ENCODE data around the gene BPIFB1.

BPIFB1 gene

DNA sequence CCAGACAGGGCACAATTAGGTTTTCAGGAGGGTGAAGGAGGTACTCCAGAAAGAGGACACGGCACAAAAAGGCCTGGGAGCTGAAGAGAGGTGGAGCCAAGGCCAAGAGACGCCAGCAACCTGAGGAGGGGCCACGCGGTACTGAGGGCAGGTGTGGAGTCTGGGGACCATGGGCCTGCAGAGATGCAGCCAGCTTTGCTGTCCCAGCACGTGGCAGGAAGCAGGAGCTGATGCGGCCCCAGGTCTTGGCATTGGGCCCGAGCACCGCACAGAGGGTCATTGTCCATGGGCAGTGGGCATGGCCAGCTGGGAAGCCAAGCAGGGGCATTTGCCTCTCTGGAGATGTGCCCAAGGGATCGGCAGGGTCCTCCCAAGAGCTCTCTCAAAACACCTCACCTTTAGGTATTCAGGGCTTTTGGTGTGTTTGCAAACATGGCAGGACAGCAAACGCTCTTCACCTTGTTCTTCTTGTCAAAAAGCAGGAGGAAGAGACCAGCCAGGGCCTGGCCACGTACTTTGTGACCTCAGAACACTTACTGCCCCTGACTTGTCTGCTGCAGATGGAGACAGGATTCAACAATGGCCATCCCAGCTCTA, 1.4 kb upstream of the BPIFB1 start:
- Histone ChIP-seq H3K4me3 (replicated peaks; ENCODE audit: insufficient read depth, low read length) (no peak overlapping the region), H3K27ac (replicated peaks) (no peak overlapping the region), H3K27me3 (ENCODE audit: insufficient read depth, poor library complexity, severe bottlenecking) (no peaks in the 10 kb centered on the region)
- no peak for DNase-seq (ENCODE audit: low read depth in 1 of 2, low spot score in 1 of 2)
- TF ChIP-seq, protein P1, sequence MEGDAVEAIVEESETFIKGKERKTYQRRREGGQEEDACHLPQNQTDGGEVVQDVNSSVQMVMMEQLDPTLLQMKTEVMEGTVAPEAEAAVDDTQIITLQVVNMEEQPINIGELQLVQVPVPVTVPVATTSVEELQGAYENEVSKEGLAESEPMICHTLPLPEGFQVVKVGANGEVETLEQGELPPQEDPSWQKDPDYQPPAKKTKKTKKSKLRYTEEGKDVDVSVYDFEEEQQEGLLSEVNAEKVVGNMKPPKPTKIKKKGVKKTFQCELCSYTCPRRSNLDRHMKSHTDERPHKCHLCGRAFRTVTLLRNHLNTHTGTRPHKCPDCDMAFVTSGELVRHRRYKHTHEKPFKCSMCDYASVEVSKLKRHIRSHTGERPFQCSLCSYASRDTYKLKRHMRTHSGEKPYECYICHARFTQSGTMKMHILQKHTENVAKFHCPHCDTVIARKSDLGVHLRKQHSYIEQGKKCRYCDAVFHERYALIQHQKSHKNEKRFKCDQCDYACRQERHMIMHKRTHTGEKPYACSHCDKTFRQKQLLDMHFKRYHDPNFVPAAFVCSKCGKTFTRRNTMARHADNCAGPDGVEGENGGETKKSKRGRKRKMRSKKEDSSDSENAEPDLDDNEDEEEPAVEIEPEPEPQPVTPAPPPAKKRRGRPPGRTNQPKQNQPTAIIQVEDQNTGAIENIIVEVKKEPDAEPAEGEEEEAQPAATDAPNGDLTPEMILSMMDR (IDR thresholded peaks at IDR 0.05; ENCODE audit: insufficient read depth, low read length): no peak
- TF ChIP-seq GABPA (IDR thresholded peaks at IDR 0.05; ENCODE audit: low read depth) (no peak), SPI1 (IDR thresholded peaks at IDR 0.05; ENCODE audit: borderline replicate concordance, low read depth) (no peak), POLR2AphosphoS5 (IDR thresholded peaks at IDR 0.05; ENCODE audit: low read depth) (no peak)
- TF ChIP-seq, protein P2, sequence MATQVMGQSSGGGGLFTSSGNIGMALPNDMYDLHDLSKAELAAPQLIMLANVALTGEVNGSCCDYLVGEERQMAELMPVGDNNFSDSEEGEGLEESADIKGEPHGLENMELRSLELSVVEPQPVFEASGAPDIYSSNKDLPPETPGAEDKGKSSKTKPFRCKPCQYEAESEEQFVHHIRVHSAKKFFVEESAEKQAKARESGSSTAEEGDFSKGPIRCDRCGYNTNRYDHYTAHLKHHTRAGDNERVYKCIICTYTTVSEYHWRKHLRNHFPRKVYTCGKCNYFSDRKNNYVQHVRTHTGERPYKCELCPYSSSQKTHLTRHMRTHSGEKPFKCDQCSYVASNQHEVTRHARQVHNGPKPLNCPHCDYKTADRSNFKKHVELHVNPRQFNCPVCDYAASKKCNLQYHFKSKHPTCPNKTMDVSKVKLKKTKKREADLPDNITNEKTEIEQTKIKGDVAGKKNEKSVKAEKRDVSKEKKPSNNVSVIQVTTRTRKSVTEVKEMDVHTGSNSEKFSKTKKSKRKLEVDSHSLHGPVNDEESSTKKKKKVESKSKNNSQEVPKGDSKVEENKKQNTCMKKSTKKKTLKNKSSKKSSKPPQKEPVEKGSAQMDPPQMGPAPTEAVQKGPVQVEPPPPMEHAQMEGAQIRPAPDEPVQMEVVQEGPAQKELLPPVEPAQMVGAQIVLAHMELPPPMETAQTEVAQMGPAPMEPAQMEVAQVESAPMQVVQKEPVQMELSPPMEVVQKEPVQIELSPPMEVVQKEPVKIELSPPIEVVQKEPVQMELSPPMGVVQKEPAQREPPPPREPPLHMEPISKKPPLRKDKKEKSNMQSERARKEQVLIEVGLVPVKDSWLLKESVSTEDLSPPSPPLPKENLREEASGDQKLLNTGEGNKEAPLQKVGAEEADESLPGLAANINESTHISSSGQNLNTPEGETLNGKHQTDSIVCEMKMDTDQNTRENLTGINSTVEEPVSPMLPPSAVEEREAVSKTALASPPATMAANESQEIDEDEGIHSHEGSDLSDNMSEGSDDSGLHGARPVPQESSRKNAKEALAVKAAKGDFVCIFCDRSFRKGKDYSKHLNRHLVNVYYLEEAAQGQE (IDR thresholded peaks at IDR 0.05; ENCODE audit: insufficient replicate concordance, low read depth): no peak

DNA sequence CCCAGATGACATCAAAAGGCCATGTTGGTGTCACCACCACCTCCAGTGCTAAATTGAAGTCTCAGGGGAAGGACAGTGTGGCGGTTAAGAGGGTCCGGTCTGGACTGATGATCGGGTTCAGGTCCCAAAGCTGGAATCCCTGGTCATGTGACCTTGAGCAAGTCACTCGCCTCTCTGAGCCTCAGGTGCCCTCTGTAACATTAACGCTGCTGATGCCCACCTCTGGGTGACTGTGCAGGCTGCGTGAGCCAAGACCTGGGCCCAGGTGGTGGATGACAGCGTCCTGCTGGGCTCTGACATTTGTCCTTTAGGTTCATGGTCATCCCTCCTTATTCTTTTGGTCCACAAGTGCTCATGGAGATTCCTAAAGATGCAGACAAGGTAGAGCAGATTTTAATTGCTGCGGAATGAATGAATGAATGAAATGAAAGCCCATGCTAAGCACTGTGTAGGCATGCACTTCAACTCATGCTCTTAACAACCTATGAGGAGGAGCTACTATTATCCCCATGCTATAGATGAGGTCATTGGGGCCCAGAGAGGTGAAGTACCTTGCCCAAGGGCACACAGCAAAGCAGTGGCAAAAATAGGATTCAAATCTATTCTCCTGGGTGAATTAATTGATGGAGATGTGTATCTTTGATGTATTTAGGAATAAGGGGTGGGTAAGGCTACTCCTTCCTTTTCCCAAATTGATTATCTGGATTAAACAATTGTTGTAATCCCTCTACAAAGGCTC, 649 bp upstream of the BPIFB1 start:
- no peak for DNase-seq (ENCODE audit: low read depth in 1 of 2, low spot score in 1 of 2)
- H3K27me3 ChIP-seq (ENCODE audit: insufficient read depth, poor library complexity, severe bottlenecking): peaks cover 4% of the 10 kb centered on the region
- no peak overlapping the region for H3K27ac ChIP-seq (replicated peaks)
- TF ChIP-seq POLR2AphosphoS5 (IDR thresholded peaks at IDR 0.05; ENCODE audit: low read depth) (no peak), SPI1 (IDR thresholded peaks at IDR 0.05; ENCODE audit: borderline replicate concordance, low read depth) (no peak), GABPA (IDR thresholded peaks at IDR 0.05; ENCODE audit: low read depth) (no peak)
- TF ChIP-seq, protein P2 (IDR thresholded peaks at IDR 0.05; ENCODE audit: insufficient replicate concordance, low read depth): no peak
- TF ChIP-seq, protein P1 (IDR thresholded peaks at IDR 0.05; ENCODE audit: insufficient read depth, low read length): no peak
- no peak overlapping the region for H3K4me3 ChIP-seq (replicated peaks; ENCODE audit: insufficient read depth, low read length)

DNA sequence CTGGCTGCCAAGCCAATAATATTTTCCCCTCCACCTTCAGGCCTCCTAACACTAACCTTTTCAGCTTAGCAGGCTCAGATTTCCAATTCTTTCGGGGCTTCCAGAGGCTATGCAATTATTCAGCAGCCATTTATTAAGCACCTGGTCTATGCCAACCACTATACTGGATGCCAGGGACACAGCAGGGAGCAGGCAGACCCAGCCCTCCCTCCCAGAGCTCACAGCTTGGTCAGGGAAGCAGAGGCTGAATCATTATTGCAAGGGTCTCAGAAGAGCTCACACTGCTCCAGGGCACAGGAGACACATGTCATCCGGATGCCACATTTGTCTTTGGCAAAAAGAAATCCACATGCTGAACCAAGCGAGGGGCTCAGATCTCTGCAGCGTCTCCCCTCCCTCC, 1.3 kb downstream of the BPIFB1 start:
- Histone ChIP-seq H3K4me3 (replicated peaks; ENCODE audit: insufficient read depth, low read length) (no peak overlapping the region), H3K27ac (replicated peaks) (no peak overlapping the region), H3K27me3 (ENCODE audit: insufficient read depth, poor library complexity, severe bottlenecking) (peaks cover 4% of the 10 kb centered on the region)
- no peak for DNase-seq (ENCODE audit: low read depth in 1 of 2, low spot score in 1 of 2)
- TF ChIP-seq, protein P2 (IDR thresholded peaks at IDR 0.05; ENCODE audit: insufficient replicate concordance, low read depth): no peak
- TF ChIP-seq SPI1 (IDR thresholded peaks at IDR 0.05; ENCODE audit: borderline replicate concordance, low read depth): no peak
- TF ChIP-seq, protein P1 (IDR thresholded peaks at IDR 0.05; ENCODE audit: insufficient read depth, low read length): no peak
- no peak for TF ChIP-seq GABPA (IDR thresholded peaks at IDR 0.05; ENCODE audit: low read depth)
- TF ChIP-seq POLR2AphosphoS5 (IDR thresholded peaks at IDR 0.05; ENCODE audit: low read depth): no peak

Data from HL-60 (cell line).